Fibroblast of lung (primary cell): Measurements from ENCODE around the gene APOH.

Experiments
- EZH2 ChIP-seq: IDR thresholded peaks from 2 replicates; pipeline ENCODE4 v1.5.1; 2012; ENCODE audit warnings: low read length, control low read depth, mild to moderate bottlenecking; ENCODE audit errors: missing control alignments
- TF ChIP-seq, protein P1 (sequence below), 2 donors: IDR thresholded peaks in 1 of 2; conservative IDR thresholded peaks in 1 of 2; 1 replicate in 1 of 2; 2 replicates in 1 of 2; pipeline ENCODE4 v1.5.1; 2011 to 2012; ENCODE audit warnings: low read length in 2 of 2, control low read depth in 1 of 2, inconsistent platforms in 1 of 2, low read depth in 1 of 2, mild to moderate bottlenecking in 1 of 2

DNA sequence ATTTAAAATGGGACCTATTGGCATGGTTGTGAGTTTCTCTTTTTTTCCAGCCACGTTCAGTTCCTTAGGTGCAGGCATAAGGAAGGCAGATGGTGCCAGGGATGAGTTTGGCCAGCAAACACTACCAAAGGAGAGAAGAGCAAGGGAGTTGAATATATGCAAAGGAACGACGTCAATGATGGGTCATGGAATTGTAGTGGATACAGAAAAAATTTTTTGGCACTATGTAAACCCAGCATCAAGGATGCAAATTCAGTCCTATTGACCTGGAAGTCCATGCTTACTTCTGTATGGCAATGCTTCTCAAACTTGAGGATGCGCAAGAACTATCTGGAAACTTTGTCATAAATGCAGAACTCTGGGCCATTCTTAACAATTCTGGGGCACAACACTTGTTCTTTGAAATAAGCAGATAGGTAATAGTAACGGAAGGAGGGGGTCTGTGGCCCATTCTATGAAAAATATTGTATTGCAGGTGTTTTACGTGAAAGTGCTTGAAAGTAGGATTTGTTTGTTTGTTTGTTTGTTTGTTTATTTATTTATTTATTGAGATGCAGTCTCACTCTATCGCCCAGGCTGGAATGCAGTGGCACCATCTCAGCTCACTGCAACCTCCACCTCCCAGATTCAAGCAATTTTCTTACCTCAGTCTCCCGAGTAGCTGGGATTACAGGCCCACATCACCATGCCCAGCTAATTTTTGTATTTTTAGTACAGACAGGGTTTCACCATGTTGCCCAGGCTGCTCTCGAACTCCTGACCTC, 18.0 kb downstream of the APOH start:
- TF ChIP-seq, protein P1, sequence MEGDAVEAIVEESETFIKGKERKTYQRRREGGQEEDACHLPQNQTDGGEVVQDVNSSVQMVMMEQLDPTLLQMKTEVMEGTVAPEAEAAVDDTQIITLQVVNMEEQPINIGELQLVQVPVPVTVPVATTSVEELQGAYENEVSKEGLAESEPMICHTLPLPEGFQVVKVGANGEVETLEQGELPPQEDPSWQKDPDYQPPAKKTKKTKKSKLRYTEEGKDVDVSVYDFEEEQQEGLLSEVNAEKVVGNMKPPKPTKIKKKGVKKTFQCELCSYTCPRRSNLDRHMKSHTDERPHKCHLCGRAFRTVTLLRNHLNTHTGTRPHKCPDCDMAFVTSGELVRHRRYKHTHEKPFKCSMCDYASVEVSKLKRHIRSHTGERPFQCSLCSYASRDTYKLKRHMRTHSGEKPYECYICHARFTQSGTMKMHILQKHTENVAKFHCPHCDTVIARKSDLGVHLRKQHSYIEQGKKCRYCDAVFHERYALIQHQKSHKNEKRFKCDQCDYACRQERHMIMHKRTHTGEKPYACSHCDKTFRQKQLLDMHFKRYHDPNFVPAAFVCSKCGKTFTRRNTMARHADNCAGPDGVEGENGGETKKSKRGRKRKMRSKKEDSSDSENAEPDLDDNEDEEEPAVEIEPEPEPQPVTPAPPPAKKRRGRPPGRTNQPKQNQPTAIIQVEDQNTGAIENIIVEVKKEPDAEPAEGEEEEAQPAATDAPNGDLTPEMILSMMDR (conservative IDR thresholded peaks at IDR 0.05 in 1 of 2, IDR thresholded peaks at IDR 0.05 in 1 of 2; ENCODE audit: low read depth in 1 of 2, low read length in 2 of 2), result no peak
- no peak for TF ChIP-seq EZH2
